ENCODE results near the gene GSPT2.
A peak's percentile ranks its signal among the peaks of the same experiment; 100 is the strongest.
"Not testable (repeated sequence)": the region's sequence is repeated elsewhere in the genome, so short reads cannot be mapped to it uniquely, and the experiment has no call there.

Gene GSPT2

DNA sequence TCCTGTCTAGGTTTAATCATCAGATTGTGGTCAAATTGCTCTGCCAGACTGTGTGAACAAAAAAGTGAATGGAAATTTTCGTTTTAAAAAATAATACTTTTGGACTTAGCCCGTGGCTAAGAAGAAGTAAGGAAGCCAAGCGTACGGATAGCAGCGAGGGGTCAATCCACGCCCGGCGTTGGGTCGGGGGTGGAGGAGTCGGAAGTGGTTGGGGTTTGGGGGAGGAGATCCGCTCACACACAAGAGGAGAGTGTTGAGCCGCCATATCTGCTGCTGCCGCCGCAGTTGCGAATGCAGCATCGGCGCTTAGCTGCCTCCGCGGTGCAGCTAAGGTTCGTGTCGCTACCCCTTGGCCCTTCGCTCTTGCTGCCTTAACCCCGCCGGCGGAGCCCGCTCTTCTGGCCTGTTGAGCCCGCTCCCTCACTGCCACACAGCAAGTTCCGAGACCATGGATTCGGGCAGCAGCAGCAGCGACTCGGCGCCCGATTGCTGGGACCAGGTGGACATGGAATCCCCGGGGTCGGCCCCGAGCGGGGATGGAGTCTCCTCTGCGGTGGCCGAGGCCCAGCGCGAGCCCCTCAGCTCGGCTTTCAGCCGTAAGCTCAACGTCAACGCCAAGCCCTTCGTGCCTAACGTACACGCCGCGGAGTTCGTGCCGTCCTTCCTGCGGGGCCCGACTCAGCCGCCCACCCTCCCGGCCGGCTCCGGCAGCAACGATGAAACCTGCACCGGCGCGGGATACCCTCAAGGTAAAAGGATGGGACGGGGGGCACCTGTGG, at the start of gene GSPT2:
Gene GSPT2, plus strand, starts transcription at position 264 of the 779 bp plus-strand sequence. Its CDS starts 185 bp downstream, at position 449.
- Histone ChIP-seq H3K27ac (ENCODE audit: low read depth, low read length) (no peak within 1 kb of the TSS), H3K4me1 (ENCODE audit: control insufficient read depth in 5 of 5, insufficient read depth in 5 of 5, low read length in 5 of 5) (peaks cover 2 to 5% (median 4%) of the 10 kb centered on the region in 5 donors), H3K4me3 (ENCODE audit: low read depth in 1 of 5, low read length in 5 of 5) (peak within 1 kb of the TSS; percentile 70 to 82 (median 81)), H3K9me3 (ENCODE audit: control insufficient read depth in 5 of 5, low read length in 5 of 5) (peaks cover 0 to 20% (median 0%) of the 10 kb centered on the region in 5 donors), H3K36me3 (ENCODE audit: control insufficient read depth in 5 of 5, insufficient read depth in 5 of 5, low read length in 5 of 5) (peaks cover 0 to 2% (median 0%) of the 10 kb centered on the region in 5 donors), H3K27me3 (ENCODE audit: control insufficient read depth in 5 of 5, insufficient read depth in 4 of 5, low read length in 5 of 5) (peaks cover 0 to 11% (median 5%) of the 10 kb centered on the region in 5 donors), H3K9ac (ENCODE audit: low read length in 5 of 5) (peak within 1 kb of the TSS; percentile 5 to 78 (median 67))

DNA sequence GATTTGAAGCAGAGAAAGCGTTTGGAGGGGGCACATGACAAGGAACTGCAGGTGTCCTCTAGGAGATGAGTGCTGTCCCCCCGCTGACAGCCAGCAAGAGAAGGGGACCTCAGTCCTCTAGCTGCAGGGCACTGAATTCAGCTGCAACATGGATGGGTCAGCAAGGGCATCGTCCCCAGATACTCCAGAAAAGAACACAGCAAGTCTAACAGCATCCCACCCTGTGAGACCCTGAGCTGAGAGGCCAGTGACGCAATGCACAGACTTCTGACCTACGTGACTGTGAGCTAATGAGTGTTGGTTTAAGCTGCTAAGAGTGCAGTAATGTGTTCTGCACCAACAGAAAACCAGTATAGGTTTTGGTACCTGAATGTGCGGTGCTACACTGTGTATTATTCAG, 49.0 kb upstream of the GSPT2 start:
- H3K9me3 ChIP-seq (ENCODE audit: control insufficient read depth in 5 of 5, low read length in 5 of 5): no peaks in the 10 kb centered on the region
- H3K4me1 ChIP-seq (ENCODE audit: control insufficient read depth in 5 of 5, insufficient read depth in 5 of 5, low read length in 5 of 5): no peaks in the 10 kb centered on the region
- H3K4me3 ChIP-seq (ENCODE audit: low read depth in 1 of 5, low read length in 5 of 5): no peak overlapping the region
- H3K36me3 ChIP-seq (ENCODE audit: control insufficient read depth in 5 of 5, insufficient read depth in 5 of 5, low read length in 5 of 5): no peaks in the 10 kb centered on the region
- H3K27ac ChIP-seq (ENCODE audit: low read depth, low read length): no peak overlapping the region
- H3K27me3 ChIP-seq (ENCODE audit: control insufficient read depth in 5 of 5, insufficient read depth in 4 of 5, low read length in 5 of 5): peaks cover 7 to 35% (median 20%) of the 10 kb centered on the region in 5 donors
- H3K9ac ChIP-seq (ENCODE audit: low read length in 5 of 5): no peak overlapping the region

DNA sequence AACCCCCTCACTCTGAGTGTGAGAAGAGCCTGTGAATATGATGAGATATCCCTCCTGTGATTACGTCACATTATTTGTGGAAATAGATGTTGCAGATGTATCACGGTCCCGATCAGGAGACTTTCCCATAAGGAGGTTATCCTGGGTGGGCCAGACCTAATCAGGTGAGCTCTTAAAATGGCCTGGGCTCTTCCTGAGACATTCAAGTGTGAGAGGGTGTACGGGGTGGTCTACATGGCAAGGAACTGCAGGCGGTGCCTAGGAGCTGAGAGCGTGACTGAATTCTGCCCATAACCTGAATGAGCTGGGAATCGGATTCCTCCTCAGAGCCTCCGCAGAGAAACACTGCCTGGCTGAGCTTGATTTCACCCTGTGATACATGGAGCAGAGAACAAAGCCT, 45.8 kb upstream of the GSPT2 start:
- no peak overlapping the region for H3K4me3 ChIP-seq (ENCODE audit: low read depth in 1 of 5, low read length in 5 of 5)
- no peak overlapping the region for H3K9ac ChIP-seq (ENCODE audit: low read length in 5 of 5)
- H3K4me1 ChIP-seq (ENCODE audit: control insufficient read depth in 5 of 5, insufficient read depth in 5 of 5, low read length in 5 of 5): no peaks in the 10 kb centered on the region
- H3K9me3 ChIP-seq (ENCODE audit: control insufficient read depth in 5 of 5, low read length in 5 of 5): no peaks in the 10 kb centered on the region
- H3K27ac ChIP-seq (ENCODE audit: low read depth, low read length): no peak overlapping the region
- H3K27me3 ChIP-seq (ENCODE audit: control insufficient read depth in 5 of 5, insufficient read depth in 4 of 5, low read length in 5 of 5): peaks cover 8 to 38% (median 22%) of the 10 kb centered on the region in 5 donors
- no peaks in the 10 kb centered on the region for H3K36me3 ChIP-seq (ENCODE audit: control insufficient read depth in 5 of 5, insufficient read depth in 5 of 5, low read length in 5 of 5)

DNA sequence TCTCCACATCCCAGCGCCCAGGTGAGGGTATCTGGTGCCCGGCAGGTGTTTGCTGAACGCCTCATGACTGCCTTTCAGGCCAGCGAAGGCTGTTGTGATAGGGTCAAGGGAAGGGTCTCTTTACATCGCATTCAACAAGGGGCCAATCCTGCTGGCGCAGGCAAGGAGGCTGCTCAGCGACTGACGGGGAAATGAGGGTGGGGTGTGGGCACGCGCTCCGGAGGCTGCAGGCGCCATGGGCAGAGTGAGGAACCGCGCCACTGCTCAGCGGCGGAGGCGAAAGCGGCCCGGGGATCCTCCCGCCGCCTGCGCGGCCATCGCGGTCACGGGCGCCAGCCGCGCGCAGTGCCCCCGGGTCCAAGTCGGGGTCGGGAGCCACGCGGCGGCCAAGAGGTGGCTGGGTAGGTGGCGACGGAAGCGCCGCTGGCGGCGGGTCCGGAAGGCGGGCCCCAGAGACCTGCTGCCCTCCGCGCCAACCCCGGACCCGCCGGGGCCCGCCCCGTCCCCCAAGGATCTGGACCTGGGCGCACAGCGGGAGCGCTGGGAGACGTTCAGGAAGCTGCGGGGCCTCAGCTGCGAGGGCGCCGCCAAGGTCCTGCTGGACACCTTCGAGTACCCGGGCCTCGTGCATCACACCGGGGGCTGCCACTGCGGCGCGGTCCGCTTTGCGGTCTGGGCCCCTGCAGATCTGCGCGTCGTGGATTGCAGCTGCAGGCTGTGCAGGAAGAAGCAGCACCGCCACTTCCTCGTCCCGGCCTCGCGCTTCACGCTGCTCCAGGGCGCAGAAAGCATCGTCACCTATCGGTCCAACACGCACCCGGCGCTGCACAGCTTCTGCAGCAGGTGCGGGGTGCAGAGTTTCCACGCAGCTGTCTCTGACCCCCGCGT, 32.7 kb upstream of the GSPT2 start, which contains the start of gene CENPVL1:
Gene CENPVL1, plus strand, starts transcription at position 236 of the 888 bp plus-strand sequence. Its CDS starts 0 bp downstream, at position 236.
- not testable (repeated sequence) for H3K27ac ChIP-seq (ENCODE audit: low read depth, low read length); H3K4me1 ChIP-seq (ENCODE audit: control insufficient read depth in 5 of 5, insufficient read depth in 5 of 5, low read length in 5 of 5); H3K9ac ChIP-seq (ENCODE audit: low read length in 5 of 5); H3K36me3 ChIP-seq (ENCODE audit: control insufficient read depth in 5 of 5, insufficient read depth in 5 of 5, low read length in 5 of 5); H3K27me3 ChIP-seq (ENCODE audit: control insufficient read depth in 5 of 5, insufficient read depth in 4 of 5, low read length in 5 of 5); H3K9me3 ChIP-seq (ENCODE audit: control insufficient read depth in 5 of 5, low read length in 5 of 5); H3K4me3 ChIP-seq (ENCODE audit: low read depth in 1 of 5, low read length in 5 of 5)

DNA sequence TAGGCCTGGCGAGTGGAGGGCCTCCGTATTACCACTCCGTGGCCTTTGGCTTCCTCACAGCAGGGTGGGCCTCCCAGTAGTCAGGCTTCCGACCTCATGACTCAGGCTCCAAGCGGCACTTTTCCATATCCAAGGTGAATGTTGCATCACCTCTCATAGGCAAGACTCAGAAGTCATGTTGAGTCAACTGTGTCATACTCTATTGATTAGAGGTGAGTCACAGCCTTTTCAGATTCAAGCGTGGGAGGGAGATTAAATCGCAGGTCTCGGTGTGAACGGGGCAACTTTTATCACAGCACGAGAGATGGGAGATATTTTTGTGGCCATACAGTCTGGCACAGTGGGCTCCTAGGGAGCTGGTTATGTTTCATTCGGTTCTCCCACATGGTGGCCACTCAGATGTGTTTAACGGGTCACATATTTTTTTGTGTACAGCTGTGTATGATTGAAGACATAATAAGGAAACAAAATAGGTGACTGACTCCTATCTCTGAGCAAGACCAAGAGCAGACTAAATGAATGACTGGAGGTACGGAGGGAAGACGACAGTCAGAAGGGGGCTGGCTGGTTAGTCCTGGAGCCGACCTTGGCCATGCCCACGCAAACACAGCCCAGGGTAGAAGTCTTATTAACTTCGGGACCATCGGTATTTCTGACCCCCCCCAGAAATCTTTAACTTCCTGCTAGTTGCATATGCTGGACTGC, 30.1 kb upstream of the GSPT2 start:
- H3K9ac ChIP-seq (ENCODE audit: low read length in 5 of 5); H3K9me3 ChIP-seq (ENCODE audit: control insufficient read depth in 5 of 5, low read length in 5 of 5); H3K4me1 ChIP-seq (ENCODE audit: control insufficient read depth in 5 of 5, insufficient read depth in 5 of 5, low read length in 5 of 5); H3K4me3 ChIP-seq (ENCODE audit: low read depth in 1 of 5, low read length in 5 of 5); H3K27me3 ChIP-seq (ENCODE audit: control insufficient read depth in 5 of 5, insufficient read depth in 4 of 5, low read length in 5 of 5); H3K36me3 ChIP-seq (ENCODE audit: control insufficient read depth in 5 of 5, insufficient read depth in 5 of 5, low read length in 5 of 5); H3K27ac ChIP-seq (ENCODE audit: low read depth, low read length): not testable (repeated sequence)

DNA sequence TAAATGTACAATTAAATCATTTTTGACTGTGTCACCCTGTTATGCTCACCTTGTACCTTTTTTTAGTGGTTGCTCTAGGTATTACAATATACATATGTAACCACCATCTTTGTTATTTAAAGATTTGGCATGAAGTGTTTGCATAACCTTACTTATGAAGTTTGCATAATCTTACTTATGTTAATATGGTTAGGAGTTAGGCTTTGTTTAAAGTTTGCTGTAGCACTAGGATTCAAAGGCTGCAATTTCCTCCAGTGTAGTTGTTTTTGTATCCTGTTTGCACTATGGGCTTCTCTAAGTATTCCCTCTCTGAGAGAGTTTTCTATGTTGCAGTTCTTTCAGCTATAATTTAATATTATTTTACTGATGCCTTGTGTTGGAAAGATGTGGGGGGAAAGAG, 15.0 kb upstream of the GSPT2 start:
- H3K4me3 ChIP-seq (ENCODE audit: low read depth in 1 of 5, low read length in 5 of 5): no peak overlapping the region
- no peaks in the 10 kb centered on the region for H3K4me1 ChIP-seq (ENCODE audit: control insufficient read depth in 5 of 5, insufficient read depth in 5 of 5, low read length in 5 of 5)
- no peaks in the 10 kb centered on the region for H3K9me3 ChIP-seq (ENCODE audit: control insufficient read depth in 5 of 5, low read length in 5 of 5)
- no peaks in the 10 kb centered on the region for H3K36me3 ChIP-seq (ENCODE audit: control insufficient read depth in 5 of 5, insufficient read depth in 5 of 5, low read length in 5 of 5)
- no peak overlapping the region for H3K27ac ChIP-seq (ENCODE audit: low read depth, low read length)
- H3K9ac ChIP-seq (ENCODE audit: low read length in 5 of 5): no peak overlapping the region
- peaks cover 14 to 28% (median 19%) of the 10 kb centered on the region in 5 donors for H3K27me3 ChIP-seq (ENCODE audit: control insufficient read depth in 5 of 5, insufficient read depth in 4 of 5, low read length in 5 of 5)

DNA sequence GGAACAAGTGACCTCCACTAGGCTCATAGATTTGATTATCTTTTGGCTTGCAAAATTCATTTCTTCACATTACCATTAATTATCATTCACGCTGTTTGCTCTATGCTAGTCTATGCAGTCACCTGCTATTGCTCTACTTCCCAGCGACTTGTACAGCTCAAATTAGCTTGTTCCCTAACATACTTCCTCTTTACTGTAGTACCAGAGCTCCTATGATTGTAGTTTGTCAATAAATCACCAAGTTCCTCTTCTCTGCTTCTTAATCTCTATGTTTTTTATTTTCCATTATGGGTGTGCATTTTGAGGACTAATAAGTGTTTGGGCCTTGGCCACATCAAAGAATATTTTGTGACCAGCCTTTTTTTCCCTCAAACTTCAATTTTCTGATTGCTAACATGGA, 6.2 kb upstream of the GSPT2 start:
- no peak overlapping the region for H3K4me3 ChIP-seq (ENCODE audit: low read depth in 1 of 5, low read length in 5 of 5)
- peaks cover 12 to 30% (median 14%) of the 10 kb centered on the region in 5 donors for H3K27me3 ChIP-seq (ENCODE audit: control insufficient read depth in 5 of 5, insufficient read depth in 4 of 5, low read length in 5 of 5)
- no peak overlapping the region for H3K9ac ChIP-seq (ENCODE audit: low read length in 5 of 5)

DNA sequence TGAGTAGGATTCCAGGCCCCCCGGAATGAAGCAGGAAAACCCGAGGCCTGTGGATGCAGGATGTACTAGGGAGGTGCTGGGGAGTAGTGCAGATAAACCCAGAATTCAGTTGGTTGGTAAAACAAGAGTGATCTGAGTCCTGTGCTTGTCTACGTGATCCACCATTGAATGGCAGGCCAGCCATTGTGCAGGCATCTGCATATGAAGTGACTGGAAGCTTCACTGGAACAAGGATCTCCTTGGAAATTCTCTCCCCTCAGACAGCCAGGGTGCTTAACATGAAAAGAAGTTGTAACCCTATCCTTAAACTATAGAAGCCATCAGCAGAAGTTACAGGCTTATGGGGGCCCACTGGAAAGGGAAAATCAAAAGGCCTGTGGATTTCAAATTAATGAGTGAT, 656 bp upstream of the GSPT2 start:
- Histone ChIP-seq H3K9ac (ENCODE audit: low read length in 5 of 5) (no peak overlapping the region), H3K4me3 (ENCODE audit: low read depth in 1 of 5, low read length in 5 of 5) (peak overlapping the region in 4 of 5 donors; percentile 70 to 82 (median 81)), H3K27me3 (ENCODE audit: control insufficient read depth in 5 of 5, insufficient read depth in 4 of 5, low read length in 5 of 5) (peaks cover 0 to 14% (median 5%) of the 10 kb centered on the region in 5 donors), H3K27ac (ENCODE audit: low read depth, low read length) (no peak overlapping the region), H3K9me3 (ENCODE audit: control insufficient read depth in 5 of 5, low read length in 5 of 5) (peaks cover 0 to 20% (median 0%) of the 10 kb centered on the region in 5 donors), H3K36me3 (ENCODE audit: control insufficient read depth in 5 of 5, insufficient read depth in 5 of 5, low read length in 5 of 5) (peaks cover 0 to 2% (median 0%) of the 10 kb centered on the region in 5 donors), H3K4me1 (ENCODE audit: control insufficient read depth in 5 of 5, insufficient read depth in 5 of 5, low read length in 5 of 5) (peaks cover 2 to 5% (median 4%) of the 10 kb centered on the region in 5 donors)

More for the DNA sequence above, 6.2 kb upstream of the GSPT2 start:
- no peaks in the 10 kb centered on the region for H3K9me3 ChIP-seq (ENCODE audit: control insufficient read depth in 5 of 5, low read length in 5 of 5)
- H3K4me1 ChIP-seq (ENCODE audit: control insufficient read depth in 5 of 5, insufficient read depth in 5 of 5, low read length in 5 of 5): no peaks in the 10 kb centered on the region
- no peak overlapping the region for H3K27ac ChIP-seq (ENCODE audit: low read depth, low read length)
- H3K36me3 ChIP-seq (ENCODE audit: control insufficient read depth in 5 of 5, insufficient read depth in 5 of 5, low read length in 5 of 5): no peaks in the 10 kb centered on the region

DNA sequence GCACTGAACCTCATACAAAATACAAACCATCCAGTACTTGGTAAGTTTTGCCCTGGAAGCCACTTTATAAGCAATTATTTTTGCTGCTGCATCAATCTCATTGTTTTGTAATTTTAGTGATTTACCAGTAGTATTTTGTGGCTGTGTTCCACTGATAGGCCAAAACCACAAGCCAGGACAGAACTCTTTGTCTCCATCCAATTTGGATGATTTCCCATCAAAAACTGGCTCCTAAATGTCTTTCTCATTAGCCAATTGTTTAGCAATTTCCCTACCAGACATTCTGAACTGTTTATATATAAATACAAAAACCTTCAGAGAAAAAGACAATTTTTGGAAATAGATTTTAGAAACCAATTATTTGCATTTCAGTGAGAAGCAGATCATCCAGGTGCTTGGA, 4.4 kb downstream of the GSPT2 start:
- H3K27me3 ChIP-seq (ENCODE audit: control insufficient read depth in 5 of 5, insufficient read depth in 4 of 5, low read length in 5 of 5): peaks cover 0 to 7% (median 6%) of the 10 kb centered on the region in 5 donors
- H3K4me1 ChIP-seq (ENCODE audit: control insufficient read depth in 5 of 5, insufficient read depth in 5 of 5, low read length in 5 of 5): peaks cover 2 to 5% (median 4%) of the 10 kb centered on the region in 5 donors
- H3K9me3 ChIP-seq (ENCODE audit: control insufficient read depth in 5 of 5, low read length in 5 of 5): peaks cover 0 to 24% (median 0%) of the 10 kb centered on the region in 5 donors
- H3K36me3 ChIP-seq (ENCODE audit: control insufficient read depth in 5 of 5, insufficient read depth in 5 of 5, low read length in 5 of 5): peaks cover 0 to 2% (median 0%) of the 10 kb centered on the region in 5 donors
- no peak overlapping the region for H3K4me3 ChIP-seq (ENCODE audit: low read depth in 1 of 5, low read length in 5 of 5)
- no peak overlapping the region for H3K9ac ChIP-seq (ENCODE audit: low read length in 5 of 5)
- no peak overlapping the region for H3K27ac ChIP-seq (ENCODE audit: low read depth, low read length)
